Activated T-cell treated with anti-CD3 and anti-CD28 coated beads, Interleukin-2, amount 50 U/mL, for 4 hours (primary cell): ENCODE data around the gene TEX264. TPM values are rescaled to one million over a fixed set of nuclear protein-coding genes. Genes with fewer than 3 reads are reported as not detected.

Experiments used
- ATAC-seq, 2 donors: fragments of 200-7000 bp; cut with Tn5 transposase; one replicate each; pipeline ENCODE4 v1.10.0; 2021
- DNase-seq: peaks from one replicate; pipeline ENCODE4 v3.0.0-alpha.2; 2020
- H3K27me3 Mint-ChIP-seq: one replicate; pipeline ENCODE4 v1.8.0; 2021; ENCODE audit warnings: low read depth, mixed read lengths
- H3K36me3 Mint-ChIP-seq: one replicate; pipeline ENCODE4 v1.8.0; 2022; ENCODE audit warnings: mixed read lengths; ENCODE audit not compliant: insufficient read depth
- H3K4me1 Mint-ChIP-seq: one replicate; pipeline ENCODE4 v1.8.0; 2021; ENCODE audit warnings: low read depth, mixed read lengths
- H3K4me3 Mint-ChIP-seq: one replicate; pipeline ENCODE4 v1.8.0; 2021; ENCODE audit warnings: mild to moderate bottlenecking, moderate library complexity, mixed read lengths
- H3K9me3 Mint-ChIP-seq: one replicate; pipeline ENCODE4 v1.8.0; 2021; ENCODE audit warnings: mixed read lengths
- total RNA-seq, 3 donors: library from RNA; stranded (reverse); gene quantifications; one replicate each; pipeline ENCODE4 v1.2.1, GENCODE V29; 2021

TEX264 gene
- total RNA-seq, 3 donors from 2014 or later: 37.8 to 42.5 (median 38.9) TPM

DNA sequence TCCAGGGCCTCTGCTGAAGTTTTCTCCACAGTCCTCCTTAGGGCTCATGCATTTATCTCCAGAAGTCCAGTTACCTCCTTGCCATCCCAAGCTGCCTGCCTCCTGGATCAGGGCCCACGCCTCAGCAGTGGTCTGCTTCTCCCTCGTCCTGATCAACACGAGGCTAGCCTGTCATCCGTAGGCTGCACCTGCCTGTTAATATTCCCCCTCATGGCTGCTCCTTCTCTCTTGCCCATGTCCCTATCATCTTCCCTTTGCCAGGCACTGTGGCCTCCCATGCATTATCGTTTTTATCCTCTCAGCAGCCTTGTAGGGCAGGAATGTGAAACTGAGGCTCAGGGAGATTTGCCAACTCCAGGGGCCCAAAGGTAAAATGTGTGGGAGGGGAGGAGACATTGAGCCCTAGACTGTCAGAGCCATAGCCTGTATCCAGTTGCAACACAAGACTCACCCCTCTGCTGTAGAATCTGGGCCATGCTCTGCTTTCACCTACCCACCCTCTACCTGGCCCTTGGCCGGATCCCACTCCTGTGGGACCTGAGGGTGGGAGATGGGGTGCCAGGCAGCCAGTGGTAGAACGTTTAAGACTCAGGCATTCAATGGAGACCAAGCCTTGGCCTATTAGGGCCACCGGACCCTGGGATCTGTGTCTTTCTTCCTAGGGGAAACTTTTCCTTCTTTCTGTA lies 40.4 kb downstream of the TEX264 start:
- Mint-ChIP-seq H3K4me1 (peaks cover 11% of the 10 kb centered on the region), H3K27me3 (no peaks in the 10 kb centered on the region), H3K9me3 (no peaks in the 10 kb centered on the region), H3K4me3 (no peak overlapping the region), H3K36me3 (peaks cover 5% of the 10 kb centered on the region)
- no peak for ATAC-seq
- DNase-seq: no peak

DNA sequence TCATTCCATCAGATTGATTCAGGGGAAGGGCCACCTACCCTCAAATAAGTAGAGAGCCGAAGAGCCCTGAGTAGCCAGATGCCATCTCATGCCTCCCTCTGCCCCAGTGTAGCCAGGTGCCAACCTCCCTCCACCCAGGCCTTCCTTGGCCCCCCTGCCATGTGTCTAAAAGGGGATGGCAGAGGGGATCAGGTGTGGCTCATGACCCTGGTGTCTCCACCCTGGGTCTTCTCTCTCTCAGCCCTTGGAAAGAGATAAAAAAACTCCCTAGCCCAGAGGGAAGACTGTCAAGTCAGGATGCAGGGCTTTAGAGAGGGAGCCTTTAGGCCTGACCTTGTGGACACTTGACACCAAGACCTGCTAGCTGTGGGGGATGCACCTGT lies 41.0 kb downstream of the TEX264 start:
- DNase-seq: no peak
- Mint-ChIP-seq H3K4me3 (no peak overlapping the region), H3K4me1 (peaks cover 11% of the 10 kb centered on the region), H3K27me3 (no peaks in the 10 kb centered on the region), H3K36me3 (peaks cover 5% of the 10 kb centered on the region), H3K9me3 (no peaks in the 10 kb centered on the region)
- no peak for ATAC-seq

DNA sequence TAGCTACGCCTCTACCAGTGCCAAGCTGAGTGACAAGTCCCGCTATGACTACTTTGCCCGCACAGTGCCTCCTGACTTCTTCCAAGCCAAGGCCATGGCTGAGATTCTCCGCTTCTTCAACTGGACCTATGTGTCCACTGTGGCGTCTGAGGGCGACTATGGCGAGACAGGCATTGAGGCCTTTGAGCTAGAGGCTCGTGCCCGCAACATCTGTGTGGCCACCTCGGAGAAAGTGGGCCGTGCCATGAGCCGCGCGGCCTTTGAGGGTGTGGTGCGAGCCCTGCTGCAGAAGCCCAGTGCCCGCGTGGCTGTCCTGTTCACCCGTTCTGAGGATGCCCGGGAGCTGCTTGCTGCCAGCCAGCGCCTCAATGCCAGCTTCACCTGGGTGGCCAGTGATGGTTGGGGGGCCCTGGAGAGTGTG lies 41.5 kb downstream of the TEX264 start:
- H3K9me3 Mint-ChIP-seq: no peaks in the 10 kb centered on the region
- H3K4me3 Mint-ChIP-seq: no peak overlapping the region
- DNase-seq: no peak
- H3K27me3 Mint-ChIP-seq: no peaks in the 10 kb centered on the region
- peaks cover 5% of the 10 kb centered on the region for H3K36me3 Mint-ChIP-seq
- H3K4me1 Mint-ChIP-seq: peaks cover 8% of the 10 kb centered on the region
- ATAC-seq: no peak

DNA sequence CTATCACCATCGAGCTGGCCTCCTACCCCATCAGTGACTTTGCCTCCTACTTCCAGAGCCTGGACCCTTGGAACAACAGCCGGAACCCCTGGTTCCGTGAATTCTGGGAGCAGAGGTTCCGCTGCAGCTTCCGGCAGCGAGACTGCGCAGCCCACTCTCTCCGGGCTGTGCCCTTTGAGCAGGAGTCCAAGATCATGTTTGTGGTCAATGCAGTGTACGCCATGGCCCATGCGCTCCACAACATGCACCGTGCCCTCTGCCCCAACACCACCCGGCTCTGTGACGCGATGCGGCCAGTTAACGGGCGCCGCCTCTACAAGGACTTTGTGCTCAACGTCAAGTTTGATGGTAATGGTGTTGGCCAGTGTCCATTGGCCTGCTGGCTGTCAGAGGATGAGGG lies 41.9 kb downstream of the TEX264 start:
- Mint-ChIP-seq H3K4me1 (peaks cover 7% of the 10 kb centered on the region), H3K27me3 (no peaks in the 10 kb centered on the region), H3K36me3 (peaks cover 5% of the 10 kb centered on the region), H3K9me3 (no peaks in the 10 kb centered on the region), H3K4me3 (no peak overlapping the region)
- DNase-seq: no peak
- ATAC-seq: no peak

DNA sequence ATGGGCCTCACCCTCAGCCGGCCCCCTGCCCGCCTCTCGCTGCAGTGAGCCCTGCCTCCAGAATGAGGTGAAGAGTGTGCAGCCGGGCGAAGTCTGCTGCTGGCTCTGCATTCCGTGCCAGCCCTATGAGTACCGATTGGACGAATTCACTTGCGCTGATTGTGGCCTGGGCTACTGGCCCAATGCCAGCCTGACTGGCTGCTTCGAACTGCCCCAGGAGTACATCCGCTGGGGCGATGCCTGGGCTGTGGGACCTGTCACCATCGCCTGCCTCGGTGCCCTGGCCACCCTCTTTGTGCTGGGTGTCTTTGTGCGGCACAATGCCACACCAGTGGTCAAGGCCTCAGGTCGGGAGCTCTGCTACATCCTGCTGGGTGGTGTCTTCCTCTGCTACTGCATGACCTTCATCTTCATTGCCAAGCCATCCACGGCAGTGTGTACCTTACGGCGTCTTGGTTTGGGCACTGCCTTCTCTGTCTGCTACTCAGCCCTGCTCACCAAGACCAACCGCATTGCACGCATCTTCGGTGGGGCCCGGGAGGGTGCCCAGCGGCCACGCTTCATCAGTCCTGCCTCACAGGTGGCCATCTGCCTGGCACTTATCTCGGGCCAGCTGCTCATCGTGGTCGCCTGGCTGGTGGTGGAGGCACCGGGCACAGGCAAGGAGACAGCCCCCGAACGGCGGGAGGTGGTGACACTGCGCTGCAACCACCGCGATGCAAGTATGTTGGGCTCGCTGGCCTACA lies 44.4 kb downstream of the TEX264 start:
- Mint-ChIP-seq H3K36me3 (peaks cover 5% of the 10 kb centered on the region), H3K4me1 (peaks cover 10% of the 10 kb centered on the region), H3K27me3 (no peaks in the 10 kb centered on the region), H3K9me3 (no peaks in the 10 kb centered on the region), H3K4me3 (no peak overlapping the region)
- no peak for ATAC-seq
- DNase-seq: no peak

DNA sequence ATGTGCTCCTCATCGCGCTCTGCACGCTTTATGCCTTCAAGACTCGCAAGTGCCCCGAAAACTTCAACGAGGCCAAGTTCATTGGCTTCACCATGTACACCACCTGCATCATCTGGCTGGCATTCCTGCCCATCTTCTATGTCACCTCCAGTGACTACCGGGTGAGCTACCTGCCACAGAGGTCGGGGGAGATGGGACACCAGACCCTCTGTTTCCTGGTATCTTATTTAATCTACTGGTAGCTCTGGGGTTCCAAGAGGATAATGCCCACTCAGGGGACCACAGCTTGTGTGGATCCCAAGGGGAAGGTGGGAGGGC lies 44.9 kb downstream of the TEX264 start:
- Mint-ChIP-seq H3K4me3 (no peak overlapping the region), H3K27me3 (no peaks in the 10 kb centered on the region), H3K9me3 (no peaks in the 10 kb centered on the region), H3K4me1 (peaks cover 16% of the 10 kb centered on the region), H3K36me3 (peaks cover 5% of the 10 kb centered on the region)
- no peak for DNase-seq
- no peak for ATAC-seq

DNA sequence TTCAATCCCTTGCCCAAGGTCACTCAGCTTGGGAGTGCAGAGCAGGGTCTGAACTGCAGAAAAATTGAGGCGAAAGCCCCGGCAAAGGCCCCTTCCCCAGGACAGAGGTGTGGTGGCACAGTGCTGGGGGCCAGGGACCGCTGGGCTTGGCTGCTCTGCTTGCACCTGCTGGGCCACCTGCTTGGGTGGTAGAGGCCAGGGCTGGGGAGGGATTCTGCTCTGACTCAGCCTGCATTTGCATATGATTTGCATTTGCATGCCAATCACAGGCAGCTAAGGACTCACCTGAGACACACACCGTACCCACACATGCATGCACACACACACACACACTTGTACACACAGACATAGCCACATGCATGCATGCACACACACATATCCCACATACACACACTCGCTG lies 45.8 kb downstream of the TEX264 start:
- H3K4me1 Mint-ChIP-seq: peaks cover 24% of the 10 kb centered on the region
- no peak overlapping the region for H3K4me3 Mint-ChIP-seq
- peaks cover 5% of the 10 kb centered on the region for H3K36me3 Mint-ChIP-seq
- ATAC-seq: no peak
- H3K9me3 Mint-ChIP-seq: no peaks in the 10 kb centered on the region
- H3K27me3 Mint-ChIP-seq: no peaks in the 10 kb centered on the region
- no peak for DNase-seq

DNA sequence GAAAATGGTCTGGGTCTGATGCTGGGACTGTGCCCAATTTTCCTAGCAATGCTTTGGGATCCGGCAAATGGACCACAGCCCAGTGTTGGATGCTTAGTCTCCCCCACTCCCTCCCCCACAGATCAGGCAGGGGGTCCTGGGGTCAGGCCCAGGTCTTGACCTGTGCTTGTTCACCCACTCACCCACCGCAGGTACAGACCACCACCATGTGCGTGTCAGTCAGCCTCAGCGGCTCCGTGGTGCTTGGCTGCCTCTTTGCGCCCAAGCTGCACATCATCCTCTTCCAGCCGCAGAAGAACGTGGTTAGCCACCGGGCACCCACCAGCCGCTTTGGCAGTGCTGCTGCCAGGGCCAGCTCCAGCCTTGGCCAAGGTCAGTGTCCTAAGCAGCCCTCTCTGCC lies 46.4 kb downstream of the TEX264 start:
- peaks cover 26% of the 10 kb centered on the region for H3K4me1 Mint-ChIP-seq
- no peaks in the 10 kb centered on the region for H3K9me3 Mint-ChIP-seq
- no peak for DNase-seq
- ATAC-seq: no peak
- peaks cover 5% of the 10 kb centered on the region for H3K36me3 Mint-ChIP-seq
- H3K4me3 Mint-ChIP-seq: no peak overlapping the region
- H3K27me3 Mint-ChIP-seq: no peaks in the 10 kb centered on the region

DNA sequence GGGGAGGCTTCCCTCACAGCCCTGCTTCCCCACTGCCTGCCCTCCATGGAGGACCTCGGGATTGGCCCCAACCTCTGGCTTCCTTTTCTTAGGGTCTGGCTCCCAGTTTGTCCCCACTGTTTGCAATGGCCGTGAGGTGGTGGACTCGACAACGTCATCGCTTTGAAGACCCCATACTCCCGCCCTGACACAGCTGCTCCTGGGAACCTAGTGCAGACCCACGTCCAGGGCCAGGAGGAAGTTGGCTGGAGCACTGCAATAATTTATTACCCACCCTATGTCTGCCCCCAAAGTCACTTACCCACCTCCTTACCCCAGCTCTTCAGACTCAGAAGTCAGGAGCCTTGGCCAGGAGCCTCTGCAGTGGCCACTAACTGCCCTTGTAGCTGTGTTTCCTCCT lies 46.9 kb downstream of the TEX264 start:
- Mint-ChIP-seq H3K4me1 (peaks cover 26% of the 10 kb centered on the region), H3K36me3 (peaks cover 5% of the 10 kb centered on the region), H3K4me3 (no peak overlapping the region), H3K9me3 (no peaks in the 10 kb centered on the region), H3K27me3 (no peaks in the 10 kb centered on the region)
- DNase-seq: no peak
- ATAC-seq: no peak

DNA sequence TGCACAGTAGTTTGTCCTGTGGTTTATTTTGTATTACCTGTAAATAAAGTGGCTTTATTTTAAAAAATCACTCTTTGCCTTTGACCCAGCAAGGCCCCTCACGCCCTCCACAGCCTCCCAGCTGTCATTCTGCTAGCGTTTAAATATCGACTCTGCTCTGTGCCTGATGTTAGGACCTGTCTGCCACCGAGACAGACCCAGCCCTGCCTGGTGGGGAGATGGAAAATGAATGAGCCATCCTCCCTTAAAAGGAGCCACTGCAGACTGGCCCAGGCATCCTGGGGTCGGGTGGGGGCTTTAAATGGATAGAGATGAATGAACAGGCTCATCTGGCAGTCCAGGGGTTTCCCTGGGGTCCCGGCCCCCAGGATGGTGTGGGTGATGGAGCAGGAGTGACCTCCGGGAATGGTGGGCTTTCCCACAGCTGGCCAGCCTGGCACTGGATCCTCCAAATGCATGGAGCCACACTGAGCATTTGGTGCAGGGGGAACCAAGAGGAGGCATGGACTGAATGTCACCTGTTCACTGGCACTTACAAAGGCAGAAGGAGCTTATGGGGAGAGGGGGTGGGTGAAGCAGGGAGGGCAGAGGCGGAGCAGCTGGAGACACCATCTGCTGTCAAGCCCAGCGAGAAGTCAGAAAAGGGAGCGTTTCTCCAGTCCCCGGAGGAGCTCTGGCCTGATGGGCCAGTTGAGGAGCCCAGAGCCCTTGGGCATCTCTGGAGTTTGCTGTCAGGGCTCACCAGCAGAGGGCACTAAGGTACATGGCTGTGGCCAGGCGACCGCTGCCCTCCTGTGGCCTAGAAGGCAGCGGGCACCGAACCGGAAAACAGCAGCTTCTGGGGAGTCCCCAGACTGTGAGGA lies 47.7 kb downstream of the TEX264 start:
- Mint-ChIP-seq H3K36me3 (peaks cover 5% of the 10 kb centered on the region), H3K4me1 (peaks cover 26% of the 10 kb centered on the region), H3K9me3 (no peaks in the 10 kb centered on the region), H3K27me3 (no peaks in the 10 kb centered on the region), H3K4me3 (no peak overlapping the region)
- DNase-seq (no peak), ATAC-seq (peak; percentile 63 to 67)

DNA sequence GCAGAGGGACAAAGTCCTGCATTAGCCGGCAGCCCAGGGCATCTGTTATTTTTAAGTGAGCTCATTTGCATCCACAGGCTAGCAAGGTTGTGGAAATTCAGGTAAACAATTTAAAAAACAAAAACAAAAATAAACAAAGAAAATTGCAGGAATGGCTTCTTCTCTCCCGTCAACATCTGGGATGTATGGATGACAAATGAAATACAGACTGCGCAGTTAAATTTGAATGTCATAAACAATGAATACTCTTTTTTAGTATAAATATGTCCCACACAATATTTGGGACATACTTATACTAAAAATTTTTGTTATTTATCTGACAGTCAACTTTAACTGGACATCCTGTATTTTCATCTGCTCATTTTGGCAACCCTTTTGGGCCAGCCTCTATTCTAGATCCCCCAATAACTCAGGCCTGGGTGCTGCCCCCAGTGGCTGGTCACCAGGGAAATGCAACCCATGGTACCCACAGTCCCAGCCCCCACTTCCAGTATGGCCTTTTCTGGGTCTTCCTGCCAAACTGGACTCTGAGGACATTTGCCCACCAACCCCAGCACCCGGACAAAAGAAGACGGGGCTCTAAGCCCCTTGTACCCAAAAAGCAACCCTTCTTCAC lies 48.5 kb downstream of the TEX264 start:
- Mint-ChIP-seq H3K27me3 (no peaks in the 10 kb centered on the region), H3K4me1 (peaks cover 26% of the 10 kb centered on the region)

DNA sequence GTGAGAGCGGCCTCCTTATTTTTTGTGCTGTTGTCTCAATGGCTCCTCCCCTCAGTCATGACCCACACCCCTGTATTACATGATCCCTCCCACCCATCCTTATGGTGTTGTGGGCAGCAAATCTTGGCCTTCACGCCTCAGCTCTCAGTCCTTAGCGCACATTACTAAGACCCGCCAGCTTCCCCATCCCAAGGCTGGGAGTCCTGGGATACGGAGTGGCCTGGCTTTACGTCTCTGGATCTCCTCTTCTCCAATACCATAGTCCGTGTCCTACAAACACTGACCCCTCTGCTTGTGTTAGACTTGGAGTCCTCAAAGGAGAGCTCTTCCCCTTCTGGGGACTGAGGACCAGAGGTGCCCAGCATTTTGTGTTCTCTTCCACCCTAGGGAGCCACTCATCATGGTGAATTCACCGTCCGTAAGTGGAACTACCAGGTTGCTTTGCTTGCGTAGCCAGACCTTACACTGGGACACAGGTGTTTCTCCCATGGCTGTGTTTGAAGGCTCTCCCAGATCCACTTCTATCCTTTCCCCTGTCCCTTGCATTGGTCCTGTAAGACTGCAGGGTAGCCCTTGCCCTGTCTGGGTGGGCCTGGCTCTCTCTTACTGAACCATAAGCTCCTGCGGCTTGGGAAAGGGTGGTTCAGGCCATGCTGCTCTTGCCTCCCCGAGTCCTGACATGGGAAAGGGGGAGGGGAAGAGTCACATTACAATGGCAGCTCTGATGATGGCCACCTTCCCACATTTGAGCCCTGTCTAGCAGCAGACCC lies 49.4 kb downstream of the TEX264 start:
- Mint-ChIP-seq H3K27me3 (no peaks in the 10 kb centered on the region), H3K4me3 (no peak overlapping the region), H3K9me3 (no peaks in the 10 kb centered on the region), H3K4me1 (peaks cover 26% of the 10 kb centered on the region), H3K36me3 (peaks cover 3% of the 10 kb centered on the region)
- ATAC-seq (no peak), DNase-seq (no peak)

More for the DNA sequence above, 48.5 kb downstream of the TEX264 start:
- peaks cover 5% of the 10 kb centered on the region for H3K36me3 Mint-ChIP-seq
- no peak overlapping the region for H3K4me3 Mint-ChIP-seq
- DNase-seq (no peak), ATAC-seq (no peak)
- H3K9me3 Mint-ChIP-seq: no peaks in the 10 kb centered on the region

DNA sequence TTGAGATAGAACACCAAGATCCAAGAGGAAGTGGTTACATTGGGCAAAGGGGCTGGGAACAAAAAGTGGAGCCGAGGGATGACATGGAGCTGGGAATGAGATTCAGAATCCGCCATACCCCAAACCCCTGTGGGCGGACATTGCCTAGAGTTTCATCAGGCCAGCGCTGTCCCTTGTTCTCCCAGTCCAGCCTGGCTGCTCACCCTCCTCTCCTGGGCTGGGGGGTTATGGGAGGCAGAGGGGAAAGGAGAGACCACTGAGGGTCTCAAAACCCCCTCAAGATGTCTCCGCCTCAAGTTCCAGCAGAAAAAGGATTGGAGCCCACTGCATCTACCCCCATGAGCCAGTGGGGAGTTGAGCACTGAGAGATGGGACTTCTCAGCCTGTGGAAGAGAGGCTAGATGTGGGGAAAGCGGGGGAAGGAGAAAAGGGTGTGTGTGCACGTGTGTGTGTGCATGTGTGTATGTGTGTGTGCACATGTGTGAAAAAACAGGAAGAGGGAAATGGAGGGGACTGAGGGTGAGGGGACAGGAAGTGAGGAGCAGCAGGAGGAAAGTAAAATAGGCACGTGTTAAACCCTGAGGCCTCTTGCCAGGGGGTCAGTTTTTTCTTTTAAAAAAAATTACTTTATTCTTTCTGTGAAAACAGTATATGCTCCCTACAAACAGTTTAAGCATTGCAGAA lies 50.2 kb downstream of the TEX264 start:
- no peaks in the 10 kb centered on the region for H3K27me3 Mint-ChIP-seq
- no peaks in the 10 kb centered on the region for H3K36me3 Mint-ChIP-seq
- DNase-seq (no peak), ATAC-seq (no peak)
- H3K4me3 Mint-ChIP-seq: no peak overlapping the region
- H3K9me3 Mint-ChIP-seq: no peaks in the 10 kb centered on the region
- peaks cover 26% of the 10 kb centered on the region for H3K4me1 Mint-ChIP-seq
